GM21717 (cell line): ENCODE results near the gene SNTB2.
A peak's percentile ranks its signal among the peaks of the same experiment; 100 is the strongest.

Experiments used
- ATAC-seq: cut with Tn5 transposase; IDR thresholded peaks from one replicate; pipeline ENCODE4 v1.9.1; 2021; ENCODE audit warnings: mild to moderate bottlenecking, moderate library complexity; ENCODE audit not compliant: unreplicated experiment

The SNTB2 gene

DNA sequence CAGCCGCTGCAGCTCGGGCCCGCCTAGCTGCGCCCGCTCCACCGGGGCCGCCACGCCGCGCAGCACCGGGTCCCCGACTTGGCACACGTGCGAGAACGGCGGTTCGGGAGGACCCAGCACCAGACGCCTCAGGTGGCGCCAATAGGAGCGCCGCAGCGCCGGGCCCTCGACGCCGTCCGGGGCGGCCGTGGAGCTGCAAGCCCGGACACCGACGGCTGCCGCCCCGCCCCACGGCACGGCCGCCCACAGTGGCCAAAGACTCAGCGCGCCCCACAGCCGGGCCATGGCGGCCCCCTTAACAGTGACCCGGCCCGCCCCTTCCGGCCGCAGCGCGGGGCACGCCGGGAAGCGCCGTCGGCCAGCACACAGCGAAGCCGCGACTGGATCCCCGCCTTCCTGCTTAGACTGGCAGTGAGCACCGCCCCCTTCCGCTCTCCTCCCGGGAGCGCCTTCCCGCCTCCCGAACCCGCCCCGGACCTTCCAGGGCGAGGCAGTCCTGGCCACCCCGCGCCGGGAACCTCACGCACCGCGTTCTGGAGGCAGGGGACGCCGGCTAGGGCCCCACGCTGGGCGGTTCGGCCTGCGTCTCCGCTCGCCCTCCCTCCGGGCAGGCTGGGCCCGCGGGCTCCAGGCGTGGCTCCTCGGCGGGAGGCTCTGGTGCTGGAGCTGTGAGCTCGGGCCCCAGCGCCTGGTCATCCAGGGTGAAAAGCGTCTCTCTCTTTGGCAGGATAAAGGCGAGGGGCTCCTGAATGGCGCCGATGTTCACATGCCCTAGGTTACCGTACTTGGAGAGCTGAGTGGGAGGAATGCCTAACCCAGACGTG lies 143.5 kb downstream of the SNTB2 start, which contains the start of gene PDF:
TSS of gene PDF (minus strand) at position 303 of the 824 bp plus-strand sequence. CDS start at position 285, 18 bp downstream.
- peak; percentile 90 for ATAC-seq

DNA sequence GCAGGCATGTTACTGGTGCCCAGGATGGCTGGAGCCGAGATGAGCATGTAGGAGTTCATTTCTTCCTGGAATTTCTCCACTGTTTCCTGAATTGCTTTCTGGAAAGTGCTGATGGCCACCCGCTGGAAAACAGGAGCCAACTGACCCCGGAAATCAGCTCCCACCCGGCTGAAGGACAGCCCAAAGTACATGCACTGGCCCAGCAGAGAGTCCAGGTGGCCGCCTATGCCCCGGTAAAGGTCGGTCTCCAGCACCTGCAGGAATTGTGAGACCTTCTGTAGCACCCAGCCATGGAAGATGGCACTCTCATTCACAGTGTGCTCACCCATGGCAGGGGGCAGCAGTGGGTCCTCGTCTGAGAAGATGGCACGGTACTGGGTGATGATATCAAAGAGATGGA lies 147.7 kb downstream of the SNTB2 start:
- no peak for ATAC-seq

DNA sequence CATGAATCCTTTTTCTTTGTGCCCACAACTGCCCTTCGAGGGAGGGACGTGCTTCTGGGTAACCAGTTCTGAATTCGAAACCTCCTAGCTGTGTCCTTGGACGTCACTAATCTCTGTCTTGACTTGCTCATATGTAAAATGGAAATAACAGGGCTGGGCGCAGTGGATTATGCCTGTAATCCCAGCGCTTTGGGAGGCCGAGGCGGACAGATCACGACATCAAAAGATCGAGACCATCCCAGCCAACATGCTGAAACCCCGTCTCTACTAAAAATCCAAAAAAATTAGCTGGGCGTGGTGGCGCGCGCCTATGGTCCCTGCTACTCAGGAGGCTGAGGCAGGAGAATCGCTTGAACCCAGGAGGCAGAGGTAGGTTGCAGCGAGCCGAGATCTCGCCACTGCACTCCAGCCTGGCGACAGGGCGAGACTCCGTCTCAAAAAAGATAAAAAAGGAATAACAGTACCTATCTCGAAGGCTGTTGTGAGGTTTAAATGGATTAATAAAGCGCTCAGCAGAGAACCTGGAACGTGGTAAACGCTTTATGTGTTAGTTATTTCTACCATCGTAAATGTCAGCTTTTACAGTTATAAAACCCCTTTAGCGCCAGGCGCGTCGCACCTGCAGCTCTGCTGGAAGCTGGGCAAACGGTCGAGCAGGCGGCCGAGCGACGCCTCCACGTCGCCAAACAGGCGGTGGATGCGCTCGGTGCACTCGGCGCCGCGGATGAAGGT lies 151.8 kb downstream of the SNTB2 start:
- ATAC-seq, result no peak

DNA sequence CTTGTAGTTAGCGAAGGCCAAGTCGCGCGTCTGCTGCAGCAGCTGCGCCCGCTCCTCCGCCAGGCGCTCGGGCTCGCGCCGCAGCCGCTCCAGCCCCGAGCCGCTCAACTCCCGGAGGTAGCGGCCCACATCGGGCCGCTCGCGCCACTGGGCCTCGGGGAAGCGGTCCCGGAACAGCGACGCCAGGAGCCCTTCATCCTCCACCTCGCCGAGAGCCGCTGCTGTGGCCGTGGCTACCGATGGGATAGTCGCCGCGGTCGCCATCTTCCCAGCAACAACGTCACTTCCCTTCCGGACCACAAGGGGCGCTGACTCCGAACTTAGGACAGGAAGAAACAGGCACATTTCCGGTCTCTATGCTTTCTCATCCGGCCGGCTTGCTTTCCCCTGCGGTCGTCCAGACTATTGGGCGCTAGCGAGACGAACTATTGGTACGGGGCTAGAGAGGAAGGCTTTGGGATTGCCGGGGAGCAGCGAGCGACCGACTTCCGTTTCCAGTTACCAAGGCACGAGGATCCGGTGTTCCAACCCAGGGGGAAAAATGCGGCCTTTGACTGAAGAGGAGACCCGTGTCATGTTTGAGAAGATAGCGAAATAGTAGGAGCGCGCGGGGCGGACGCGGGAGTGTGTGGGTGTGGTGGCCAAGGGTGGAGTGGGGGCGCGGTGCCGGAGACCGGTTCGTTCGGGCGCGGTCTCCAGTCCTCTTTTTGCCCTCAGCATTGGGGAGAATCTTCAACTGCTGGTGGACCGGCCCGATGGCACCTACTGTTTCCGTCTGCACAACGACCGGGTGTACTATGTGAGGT lies 152.5 kb downstream of the SNTB2 start, which contains the start of the genes COG8 and NIP7:
TSS of gene COG8 (minus strand) at position 276 of the 806 bp plus-strand sequence. CDS start at position 264, 12 bp downstream.
TSS of gene NIP7 (plus strand) at position 484 of the 806 bp plus-strand sequence. CDS start at position 542, 58 bp downstream.
- ATAC-seq, result peak; percentile 90

DNA sequence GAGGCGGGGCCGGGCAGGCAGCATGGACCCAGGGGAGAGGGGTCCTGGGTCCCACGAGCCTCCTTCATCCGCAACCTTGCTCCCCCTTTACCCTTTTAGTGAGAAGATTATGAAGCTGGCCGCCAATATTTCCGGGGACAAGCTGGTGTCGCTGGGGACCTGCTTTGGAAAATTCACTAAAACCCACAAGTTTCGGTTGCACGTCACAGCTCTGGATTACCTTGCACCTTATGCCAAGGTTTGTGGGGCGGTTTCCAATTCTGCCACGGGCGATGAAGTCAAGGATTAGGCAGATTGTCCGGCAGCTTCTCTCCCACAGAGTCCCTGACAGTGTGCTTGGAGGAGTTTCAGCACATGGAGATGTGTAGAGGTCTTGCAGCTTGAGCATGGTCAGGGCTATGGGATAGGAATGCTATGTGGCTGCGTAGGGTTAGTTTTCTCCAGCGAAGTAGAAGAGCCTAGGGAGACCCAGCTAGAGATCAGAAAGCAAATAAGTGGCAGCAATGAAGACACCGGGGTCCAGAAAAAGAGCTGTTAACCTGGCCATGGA lies 153.2 kb downstream of the SNTB2 start:
- peak; percentile 7 for ATAC-seq

DNA sequence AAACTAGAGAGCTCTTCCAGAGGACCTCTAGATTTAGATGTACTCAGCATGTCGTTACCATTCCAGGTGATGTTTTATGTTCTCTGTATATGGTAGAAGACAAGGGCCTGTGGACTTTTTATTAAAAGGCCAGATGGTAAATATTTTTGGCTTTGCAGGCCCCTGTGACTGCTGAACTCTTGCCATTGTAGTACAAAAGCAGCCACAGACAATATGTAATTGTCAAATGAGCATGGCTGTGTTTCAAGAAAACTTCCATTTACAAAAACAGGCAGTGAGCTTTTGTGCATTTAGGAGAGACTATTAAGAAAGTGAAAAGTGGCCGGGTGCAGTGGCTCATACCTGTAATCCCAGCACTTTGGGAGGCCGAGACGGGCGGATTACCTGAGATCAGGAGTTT lies 157.2 kb downstream of the SNTB2 start:
- ATAC-seq, result no peak

DNA sequence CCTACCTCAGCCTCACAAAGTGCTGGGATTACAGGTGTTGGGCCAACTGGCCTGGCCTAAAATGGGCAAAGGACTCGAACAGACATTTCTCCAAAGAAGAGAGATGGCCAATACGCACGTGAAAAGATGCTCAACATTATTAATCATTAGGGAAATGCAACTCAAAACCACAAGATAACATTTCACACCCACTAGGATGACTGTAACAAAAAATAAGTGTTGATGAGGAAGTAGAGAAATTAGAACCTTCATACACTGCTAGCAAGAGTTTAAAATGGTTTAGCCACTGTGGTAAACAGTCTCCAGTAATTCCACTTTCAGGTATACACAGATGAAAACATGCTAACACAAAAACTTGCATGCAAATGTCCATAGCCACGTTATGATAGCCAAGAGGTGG lies 159.0 kb downstream of the SNTB2 start:
- no peak for ATAC-seq

DNA sequence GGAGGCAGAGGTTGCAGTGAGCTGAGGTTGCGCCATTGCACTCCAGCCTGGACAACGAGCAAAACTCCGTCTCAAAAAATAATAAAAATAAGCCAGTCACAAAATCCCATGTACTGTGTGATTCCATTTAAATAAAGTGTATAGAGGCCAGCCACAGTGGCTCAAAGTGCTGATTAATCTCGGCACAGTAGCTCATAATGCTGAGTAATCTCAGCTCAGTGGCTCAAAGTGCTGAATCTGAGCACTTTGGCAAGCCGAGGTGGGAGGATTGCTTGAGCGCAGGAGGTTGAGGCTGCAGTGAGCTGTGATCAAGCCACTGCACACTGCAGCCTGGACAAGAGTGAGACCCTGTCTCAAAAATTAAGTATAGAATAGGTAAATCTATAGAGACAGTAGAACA lies 159.7 kb downstream of the SNTB2 start:
- no peak for ATAC-seq

DNA sequence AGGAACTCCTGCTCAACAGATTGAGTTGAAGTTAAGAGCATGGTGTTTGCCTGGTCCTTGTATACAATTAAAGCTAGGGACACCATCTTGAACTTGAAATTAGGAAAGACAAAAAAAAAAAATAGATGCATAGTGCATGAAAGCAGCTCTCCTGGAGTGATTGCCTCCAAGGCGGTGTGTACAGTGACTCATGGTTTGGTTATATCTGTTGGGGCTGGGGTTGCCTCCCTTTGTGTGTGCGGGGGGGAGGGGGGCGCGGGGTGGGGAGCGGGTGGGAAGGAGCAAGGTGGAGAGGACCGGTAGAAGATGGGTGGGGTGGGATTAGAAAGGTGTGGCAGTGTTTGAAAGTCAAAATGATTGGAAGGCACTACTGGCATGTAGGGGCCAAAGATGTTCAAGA lies 161.3 kb downstream of the SNTB2 start:
- ATAC-seq, result no peak

DNA sequence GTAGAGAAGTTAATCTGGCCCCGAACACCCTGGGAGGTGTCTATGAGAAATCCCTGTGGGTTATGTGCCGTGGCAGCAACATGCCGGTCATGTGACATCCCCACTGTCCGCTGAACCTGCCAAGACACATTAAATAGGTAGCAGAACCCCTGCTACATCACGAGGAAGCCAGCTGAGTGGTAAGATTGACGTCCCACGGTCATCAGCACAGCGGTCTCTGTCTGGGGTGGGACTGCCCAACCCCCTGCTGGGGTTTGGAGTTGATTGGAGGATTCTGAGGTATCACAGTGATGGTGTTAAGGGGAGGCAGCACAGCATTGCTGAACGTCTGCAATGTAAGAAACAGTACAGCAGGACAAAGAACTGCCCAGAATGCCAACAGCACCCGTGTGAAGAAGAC lies 162.6 kb downstream of the SNTB2 start:
- no peak for ATAC-seq

DNA sequence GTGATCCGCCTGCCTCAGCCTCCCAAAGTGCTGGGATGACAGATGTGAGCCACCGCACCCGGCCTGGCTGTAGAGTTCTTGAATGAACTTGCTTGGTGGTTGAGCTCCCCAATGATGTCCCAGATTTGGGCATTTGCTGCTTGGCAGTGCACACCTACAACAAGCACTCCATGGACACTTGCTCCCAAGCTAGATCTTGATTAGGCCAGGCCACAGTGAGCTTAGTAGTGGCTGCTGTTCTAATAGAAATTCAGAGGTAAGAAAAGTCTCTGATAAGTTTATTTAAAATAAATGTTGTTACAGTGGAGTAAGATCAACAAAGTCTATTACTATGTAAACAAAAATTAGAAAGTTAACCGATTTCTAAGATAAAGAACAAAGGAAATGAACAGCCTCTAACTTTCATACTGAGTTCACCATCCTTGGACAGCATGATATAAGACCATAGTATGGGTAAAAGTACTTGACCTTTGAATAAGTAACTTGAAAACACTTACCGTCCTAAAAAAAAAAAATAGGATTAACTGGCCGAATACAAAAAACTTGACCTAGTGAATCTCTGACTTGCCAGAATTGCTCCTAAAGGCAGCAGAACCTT lies 163.7 kb downstream of the SNTB2 start:
- ATAC-seq, result no peak

DNA sequence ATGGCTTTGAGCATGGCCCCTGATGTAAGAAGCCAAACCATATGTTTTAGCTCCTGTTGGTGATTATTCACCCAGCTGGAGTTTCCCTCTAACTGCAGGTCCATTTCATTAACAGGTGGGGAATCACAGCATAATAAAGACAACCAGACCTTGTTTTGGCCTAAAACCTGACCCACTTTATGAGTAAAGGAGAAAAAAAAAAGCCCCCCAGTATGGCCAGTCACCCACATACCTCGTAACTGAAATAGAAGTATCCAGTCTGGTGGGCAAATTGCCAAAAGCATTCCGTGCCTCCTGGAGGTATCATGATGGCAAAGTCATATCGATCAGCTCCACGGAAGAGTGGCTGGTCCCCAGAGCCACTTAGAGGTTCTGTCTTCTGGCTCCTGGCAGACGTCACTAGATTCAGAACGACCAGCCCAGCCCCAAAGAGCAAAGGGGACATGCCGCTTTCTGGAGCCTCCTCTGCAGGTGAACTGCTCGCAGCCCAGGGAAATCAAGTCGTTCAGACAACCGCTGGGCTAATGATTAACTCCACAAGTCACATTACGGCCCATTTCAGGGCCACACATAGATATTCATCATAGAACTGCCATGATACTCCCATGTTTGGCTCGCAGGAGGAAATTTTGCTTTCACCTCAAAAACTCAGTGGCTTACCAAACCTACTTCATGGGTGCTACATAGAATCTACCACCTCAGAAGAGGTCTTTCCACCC lies 164.5 kb downstream of the SNTB2 start, which contains the start of gene TMED6:
TSS of gene TMED6 (minus strand) at position 478 of the 719 bp plus-strand sequence. CDS start at position 445, 33 bp downstream.
- no peak for ATAC-seq
